ENCODE results near the gene GPRIN3.
A peak's percentile ranks its signal among the peaks of the same experiment; 100 is the strongest.
"Not testable (repeated sequence)": the region's sequence is repeated elsewhere in the genome, so short reads cannot be mapped to it uniquely, and the experiment has no call there.

The GPRIN3 gene

GRCh38 chr4:89204624-89205023 lies 103.0 kb downstream of the GPRIN3 start:
- DNase-seq = peak in 1 of 2 experiments; percentile 7

- no peak for DNase-seq
Measured at GRCh38 chr4:89203902-89204301, 103.7 kb downstream of the GPRIN3 start.

DNA sequence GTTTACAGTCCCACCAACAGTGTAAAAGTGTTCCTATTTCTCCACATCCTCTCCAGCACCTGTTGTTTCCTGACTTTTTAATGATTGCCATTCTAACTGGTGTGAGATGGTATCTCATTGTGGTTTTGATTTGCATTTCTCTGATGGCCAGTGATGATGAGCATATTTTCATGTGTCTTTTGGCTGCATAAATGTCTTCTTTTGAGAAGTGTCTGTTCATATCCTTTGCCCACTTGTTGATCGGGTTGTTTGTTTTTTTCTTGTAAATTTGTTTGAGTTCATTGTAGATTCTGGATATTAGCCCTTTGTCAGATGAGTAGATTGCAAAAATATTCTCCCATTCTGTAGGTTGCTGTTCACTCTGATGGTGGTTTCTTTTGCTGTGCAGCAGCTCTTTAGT lies 108.2 kb downstream of the GPRIN3 start:
- DNase-seq = not testable (repeated sequence)

- no peak for DNase-seq
Measured at GRCh38 chr4:89197920-89198319, 109.7 kb downstream of the GPRIN3 start.

GRCh38 chr4:89196745-89197144 lies 110.9 kb downstream of the GPRIN3 start:
- no peak for DNase-seq

GRCh38 chr4:89196056-89196674 lies 111.4 kb downstream of the GPRIN3 start:
- no peak for DNase-seq

- no peak for DNase-seq
Measured at GRCh38 chr4:89193843-89194242, 113.8 kb downstream of the GPRIN3 start.
